Measurements from ENCODE around the gene ZMAT3. TPM values are rescaled to one million over a fixed set of nuclear protein-coding genes. Genes with fewer than 3 reads are reported as not detected.

Gene ZMAT3
- total and polyA plus RNA-seq, 8 donors, result 4.6 to 42.0 (median 5.3) TPM

DNA sequence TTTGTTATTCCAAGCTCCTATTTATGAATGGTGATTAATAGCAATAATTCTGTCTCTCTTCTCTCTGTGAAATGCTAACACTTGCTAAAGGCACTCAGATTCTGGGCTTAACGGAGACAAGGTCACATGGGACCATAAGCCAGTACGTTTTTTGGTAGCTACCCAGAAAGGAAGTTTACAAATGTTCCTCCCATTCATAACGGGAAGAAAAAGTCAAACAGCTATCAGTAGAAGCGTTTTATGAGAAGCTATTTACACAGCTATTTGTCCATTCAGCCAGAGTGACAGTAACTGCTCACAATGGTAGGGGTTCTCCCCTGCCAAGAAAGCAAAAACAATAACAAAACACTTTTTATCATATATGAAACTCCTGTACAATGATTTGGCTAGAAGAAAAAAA is 51.5 kb downstream of the ZMAT3 start:
- TF ChIP-seq, protein P1, sequence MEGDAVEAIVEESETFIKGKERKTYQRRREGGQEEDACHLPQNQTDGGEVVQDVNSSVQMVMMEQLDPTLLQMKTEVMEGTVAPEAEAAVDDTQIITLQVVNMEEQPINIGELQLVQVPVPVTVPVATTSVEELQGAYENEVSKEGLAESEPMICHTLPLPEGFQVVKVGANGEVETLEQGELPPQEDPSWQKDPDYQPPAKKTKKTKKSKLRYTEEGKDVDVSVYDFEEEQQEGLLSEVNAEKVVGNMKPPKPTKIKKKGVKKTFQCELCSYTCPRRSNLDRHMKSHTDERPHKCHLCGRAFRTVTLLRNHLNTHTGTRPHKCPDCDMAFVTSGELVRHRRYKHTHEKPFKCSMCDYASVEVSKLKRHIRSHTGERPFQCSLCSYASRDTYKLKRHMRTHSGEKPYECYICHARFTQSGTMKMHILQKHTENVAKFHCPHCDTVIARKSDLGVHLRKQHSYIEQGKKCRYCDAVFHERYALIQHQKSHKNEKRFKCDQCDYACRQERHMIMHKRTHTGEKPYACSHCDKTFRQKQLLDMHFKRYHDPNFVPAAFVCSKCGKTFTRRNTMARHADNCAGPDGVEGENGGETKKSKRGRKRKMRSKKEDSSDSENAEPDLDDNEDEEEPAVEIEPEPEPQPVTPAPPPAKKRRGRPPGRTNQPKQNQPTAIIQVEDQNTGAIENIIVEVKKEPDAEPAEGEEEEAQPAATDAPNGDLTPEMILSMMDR (IDR thresholded peaks at IDR 0.05), result no peak
- intact Hi-C loops (cut with DNase I), result loop anchor here in 1 of 2 donors (10.0 kb wide), 1 partner anchor 65 kb away; no protein-coding TSS in a partner anchor
- peak in 2 of 4 donors; percentile 9 to 33 for DNase-seq
- Histone ChIP-seq H3K27ac (no peak overlapping the region), H3K4me3 (no peak overlapping the region), H3K27me3 (no peaks in the 10 kb centered on the region), H3K9me3 (no peaks in the 10 kb centered on the region), H3K4me1 (no peaks in the 10 kb centered on the region), H3K36me3 (peaks cover 0 to 12% of the 10 kb centered on the region in 2 donors)
- ATAC-seq, result peak; percentile 23

DNA sequence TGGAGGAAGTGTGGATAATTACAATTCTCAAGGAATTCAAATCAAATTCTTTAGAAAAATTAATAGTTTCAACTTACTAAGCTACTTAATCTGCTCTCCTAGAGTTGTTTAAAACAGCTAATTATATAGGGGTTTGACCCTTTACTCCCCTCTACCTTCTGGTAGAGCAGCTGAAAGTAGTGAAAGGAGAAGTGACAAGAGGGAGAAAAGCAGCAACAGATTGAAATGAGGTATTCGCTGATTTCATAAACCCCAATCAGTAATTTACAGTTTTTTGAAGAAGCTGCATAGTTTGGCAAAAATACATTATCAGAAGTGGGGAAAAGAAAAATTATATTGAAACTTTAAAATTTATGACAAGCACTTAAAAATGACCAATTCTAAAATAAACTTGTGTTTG is 52.8 kb downstream of the ZMAT3 start:
- Histone ChIP-seq H3K4me3 (no peak overlapping the region), H3K9me3 (no peaks in the 10 kb centered on the region), H3K4me1 (no peaks in the 10 kb centered on the region), H3K36me3 (no peaks in the 10 kb centered on the region), H3K27ac (no peak overlapping the region), H3K27me3 (no peaks in the 10 kb centered on the region)
- TF ChIP-seq, protein P1 (IDR thresholded peaks at IDR 0.05), result no peak
- intact Hi-C loops (cut with DNase I), result loop anchor here in 1 of 2 donors (10.0 kb wide), 1 partner anchor 296 kb away; no protein-coding TSS in a partner anchor
- DNase-seq (no peak), ATAC-seq (no peak)

DNA sequence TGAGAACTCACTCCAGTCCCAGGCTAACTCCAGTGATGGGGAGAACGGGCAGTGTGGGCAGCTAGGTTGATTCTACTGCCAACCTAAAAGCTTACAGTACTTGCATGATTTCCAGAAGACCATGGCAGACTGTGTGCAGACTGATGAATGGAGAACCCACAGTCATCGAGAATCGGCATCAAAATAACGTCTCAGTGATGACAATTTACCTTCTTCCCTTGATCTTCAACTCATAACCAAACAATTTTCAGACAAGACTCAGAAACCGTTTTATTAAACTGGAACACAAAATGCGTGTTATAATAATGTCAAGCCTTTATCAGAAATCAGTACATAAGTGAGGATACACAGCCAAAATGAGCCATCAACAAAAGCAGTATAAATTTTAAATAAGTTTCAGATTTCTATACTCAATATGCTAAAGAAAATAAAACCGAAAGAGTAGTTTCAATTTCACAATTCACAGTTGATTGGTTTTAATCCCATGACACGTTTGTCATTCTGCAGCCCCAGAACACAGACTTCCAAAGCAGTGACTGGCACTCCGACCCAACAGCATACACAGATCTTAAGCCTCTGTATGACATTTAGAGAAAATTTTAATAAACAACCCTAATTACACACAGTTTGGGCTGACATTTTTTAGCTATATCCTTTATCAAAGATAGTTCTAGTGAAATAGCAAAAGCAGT is 54.5 kb downstream of the ZMAT3 start:
- Histone ChIP-seq H3K4me3 (no peak overlapping the region), H3K27me3 (no peaks in the 10 kb centered on the region), H3K9me3 (no peaks in the 10 kb centered on the region), H3K4me1 (no peaks in the 10 kb centered on the region), H3K27ac (no peak overlapping the region), H3K36me3 (no peaks in the 10 kb centered on the region)
- DNase-seq, result no peak
- TF ChIP-seq, protein P1 (IDR thresholded peaks at IDR 0.05), result no peak
- intact Hi-C loops (cut with DNase I), result loop anchor here in 1 of 2 donors (10.0 kb wide), 1 partner anchor 298 kb away; no protein-coding TSS in a partner anchor
- no peak for ATAC-seq

DNA sequence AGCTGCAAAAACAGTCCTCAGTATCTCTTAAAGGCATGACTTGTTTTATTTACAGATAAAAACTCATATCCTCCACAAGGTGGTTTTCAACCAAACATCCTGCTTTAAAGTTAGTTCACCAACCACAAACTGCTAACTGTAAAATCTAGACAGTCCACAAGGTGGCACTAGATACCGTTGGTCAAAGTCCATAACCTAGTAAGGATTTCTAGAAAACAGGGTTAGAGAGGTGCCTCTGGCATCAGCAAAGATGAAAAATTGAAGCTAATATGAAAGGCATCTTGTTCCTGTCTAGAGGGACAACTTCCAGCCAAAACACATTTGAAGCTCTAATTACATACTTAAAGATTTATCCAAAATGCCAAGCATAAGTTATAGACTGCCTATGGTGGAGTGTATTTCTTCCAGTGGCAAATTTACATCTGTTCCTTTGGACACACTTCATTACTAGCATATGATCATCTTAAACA is 56.0 kb downstream of the ZMAT3 start:
- TF ChIP-seq, protein P1 (IDR thresholded peaks at IDR 0.05), result peak; percentile 75 to 78
- DNase-seq, result peak in 2 of 4 donors; percentile 65 to 77
- ATAC-seq, result peak; percentile 98
- H3K27ac ChIP-seq, result no peak overlapping the region
- intact Hi-C loops (cut with DNase I), result loop anchor here in 1 of 2 donors (10.0 kb wide), 1 partner anchor 299 kb away; no protein-coding TSS in a partner anchor
- H3K36me3 ChIP-seq, result no peaks in the 10 kb centered on the region
- no peaks in the 10 kb centered on the region for H3K4me1 ChIP-seq
- no peaks in the 10 kb centered on the region for H3K27me3 ChIP-seq
- no peak overlapping the region for H3K4me3 ChIP-seq
- H3K9me3 ChIP-seq, result no peaks in the 10 kb centered on the region

DNA sequence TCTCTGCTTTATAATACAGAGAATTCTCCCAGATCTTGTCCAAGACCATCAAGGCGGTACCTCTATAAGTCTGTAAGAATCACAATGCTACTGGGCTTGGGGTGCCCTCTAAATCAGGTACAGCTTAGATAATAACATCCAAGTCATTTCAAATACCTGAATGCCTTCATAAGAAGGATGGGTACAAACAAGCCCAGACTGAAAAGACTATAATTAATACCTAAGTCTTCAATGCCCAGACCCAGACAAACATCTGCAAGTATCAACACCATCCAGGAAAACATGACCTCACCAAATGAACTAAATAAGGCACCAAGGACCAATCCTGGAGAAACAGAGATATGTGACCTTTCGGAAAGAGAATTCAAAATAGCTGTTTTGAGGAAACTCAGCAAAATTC is 65.9 kb downstream of the ZMAT3 start:
- no peaks in the 10 kb centered on the region for H3K9me3 ChIP-seq
- DNase-seq (no peak), ATAC-seq (no peak)
- H3K4me1 ChIP-seq, result no peaks in the 10 kb centered on the region
- intact Hi-C loops (cut with DNase I), result no loop called here
- TF ChIP-seq, protein P1 (IDR thresholded peaks at IDR 0.05), result no peak
- no peaks in the 10 kb centered on the region for H3K36me3 ChIP-seq
- no peak overlapping the region for H3K27ac ChIP-seq
- H3K4me3 ChIP-seq, result no peak overlapping the region
- H3K27me3 ChIP-seq, result no peaks in the 10 kb centered on the region

Measured in left lung (tissue), 10 donors.